ENCODE data around the gene ADGRD2.
"Not testable (repeated sequence)": the region's sequence is repeated elsewhere in the genome, so short reads cannot be mapped to it uniquely, and the experiment has no call there.

Gene ADGRD2

GRCh38 chr9:124450241-124450924, at the start of gene ADGRD2:
Gene ADGRD2, plus strand, starts transcription at chr9:124450451. Its CDS starts 1,216 bp downstream, at chr9:124451667.
- DNase-seq, result no peak

- DNase-seq, result no peak
These were observed 47.0 kb upstream of the ADGRD2 start for GRCh38 chr9:124403246-124403645.

- no peak for DNase-seq
These were observed 40.8 kb upstream of the ADGRD2 start for GRCh38 chr9:124409410-124409809.

- no peak for DNase-seq
These were observed 39.8 kb upstream of the ADGRD2 start for GRCh38 chr9:124410321-124410913.

DNA sequence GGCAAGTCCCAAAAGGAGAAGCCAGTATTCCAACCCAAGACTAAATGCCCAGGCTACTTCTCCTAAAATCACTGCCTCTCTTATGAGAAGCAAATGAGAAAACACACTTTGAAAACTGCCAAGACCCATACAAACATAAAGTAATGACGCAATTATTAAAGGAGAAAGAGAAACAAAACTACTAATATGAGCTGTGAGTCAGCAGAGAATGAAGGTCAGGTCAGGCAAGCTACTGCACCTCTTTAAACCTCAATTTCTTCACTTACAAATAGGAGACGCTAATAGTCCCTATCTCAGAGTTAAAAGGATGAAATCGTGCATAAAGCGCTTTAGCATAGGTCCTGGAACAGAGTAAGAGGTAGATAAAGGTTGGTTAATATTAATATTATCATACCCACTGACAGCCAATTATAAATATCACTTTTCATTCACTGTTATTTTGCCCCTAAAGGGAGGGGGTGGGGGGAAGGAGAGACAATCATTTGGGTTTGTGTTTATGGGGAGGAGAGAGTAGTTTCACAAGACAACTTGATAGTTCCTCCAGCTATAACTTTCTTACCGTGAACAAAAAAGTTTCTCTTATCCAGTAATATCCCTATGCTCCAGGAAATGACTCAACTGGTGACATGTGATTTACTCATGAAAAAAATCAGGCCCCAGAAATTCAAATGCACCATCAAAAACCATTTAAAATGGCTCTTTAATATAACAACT, 38.6 kb upstream of the ADGRD2 start:
- DNase-seq, result no peak

DNA sequence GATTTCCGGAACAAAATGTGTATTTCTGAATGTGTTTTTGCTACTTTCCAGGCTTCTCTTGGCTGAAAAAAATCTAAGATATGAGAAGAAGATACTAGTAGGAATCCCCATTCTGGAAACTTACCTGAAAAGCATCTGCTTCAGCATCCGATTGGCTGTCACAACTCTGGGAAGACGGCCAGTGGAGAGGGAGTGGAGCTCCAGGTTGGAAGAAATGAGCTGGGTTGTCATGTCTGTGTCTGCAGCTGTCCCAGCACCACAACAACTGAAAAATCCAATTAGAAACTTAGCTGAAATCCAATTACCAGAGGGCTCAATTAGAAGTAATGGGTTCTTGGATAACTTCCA, 38.0 kb upstream of the ADGRD2 start:
- no peak for DNase-seq

DNA sequence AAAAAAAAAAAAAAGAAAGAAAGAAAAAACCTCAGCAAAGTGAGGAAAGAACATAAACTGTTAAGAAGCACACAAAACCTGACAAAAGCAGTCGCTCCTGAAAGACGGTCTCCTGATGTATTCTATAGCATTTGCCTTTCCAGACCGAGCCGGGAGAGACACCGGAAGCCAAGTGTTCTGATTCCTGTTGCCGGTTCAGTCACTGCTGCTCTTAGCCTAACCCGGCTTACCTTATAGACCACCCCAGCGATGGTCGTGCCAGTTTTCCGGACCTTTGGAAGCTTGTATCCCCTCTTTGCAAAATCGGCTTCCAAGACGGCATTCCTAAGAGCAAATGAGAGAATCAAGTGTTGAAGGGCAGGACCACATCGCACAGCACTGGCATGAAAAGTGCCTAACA, 35.6 kb upstream of the ADGRD2 start:
- DNase-seq, result no peak

GRCh38 chr9:124415102-124415851, 35.0 kb upstream of the ADGRD2 start, which contains the start of gene PSMB7:
Gene PSMB7, minus strand, starts transcription at chr9:124415442. Its CDS starts 17 bp downstream, at chr9:124415425.
- DNase-seq, result peak; percentile 96 to 97

DNA sequence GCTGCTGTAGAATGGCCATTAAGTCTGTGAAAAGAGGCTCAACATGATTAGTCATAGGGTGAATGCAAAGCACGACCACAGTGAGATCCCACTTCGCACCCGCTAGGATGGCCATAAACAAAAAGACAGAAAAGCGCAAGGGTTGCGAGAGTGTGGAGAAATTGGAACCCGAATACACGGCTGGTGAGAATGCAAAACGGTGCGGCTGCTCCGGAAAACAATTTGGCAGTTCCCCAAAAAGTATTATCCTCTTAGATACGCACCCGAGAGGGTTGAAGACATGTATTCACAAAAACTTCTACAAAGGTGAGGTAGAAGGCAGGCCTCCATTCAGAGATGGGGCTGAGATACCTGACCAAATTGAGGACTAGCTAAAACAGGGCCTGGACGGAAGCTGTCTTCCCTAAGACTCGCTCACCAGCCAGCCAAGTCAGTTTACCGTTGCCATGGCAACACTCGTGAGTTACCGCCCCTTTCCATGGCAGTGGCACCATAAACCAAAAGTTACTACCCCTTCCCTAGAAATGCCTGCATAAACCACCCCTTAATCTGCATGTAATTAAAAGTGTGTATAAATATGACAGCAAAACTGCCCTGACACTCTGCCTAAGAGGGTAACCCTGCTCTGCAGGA, 34.3 kb upstream of the ADGRD2 start:
- no peak for DNase-seq

DNA sequence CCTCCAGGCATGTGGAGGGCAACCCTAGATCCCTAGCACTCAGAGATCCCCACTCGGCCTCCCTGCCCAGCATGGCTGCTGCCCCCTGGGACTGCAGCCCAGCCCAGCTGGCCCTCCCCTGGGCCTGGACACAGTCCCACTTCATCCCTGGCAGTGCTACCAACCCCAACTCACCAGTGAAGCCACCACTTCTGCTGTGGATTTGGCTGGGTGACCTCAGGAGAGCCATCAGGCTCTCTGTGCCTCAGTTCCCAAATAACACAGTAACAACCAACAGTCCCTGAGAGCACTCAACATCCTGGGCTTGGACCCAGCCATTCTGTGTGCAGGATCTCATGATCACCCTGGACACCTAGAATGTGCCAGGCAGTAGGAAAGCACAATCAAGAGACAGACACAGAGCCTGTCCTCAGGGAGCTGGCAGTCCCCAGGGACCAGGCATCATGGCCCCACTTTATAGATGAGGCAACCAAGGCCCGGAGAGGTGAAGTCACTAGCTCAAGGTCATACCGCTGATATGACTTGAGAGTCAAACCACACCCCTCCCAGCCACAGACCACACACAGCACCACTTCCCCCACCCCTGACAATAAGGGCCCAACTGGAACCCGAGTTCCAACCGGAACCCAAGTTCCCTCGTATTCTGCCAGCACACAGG, 30.3 kb upstream of the ADGRD2 start:
- DNase-seq, result no peak

GRCh38 chr9:124420991-124421543, 29.2 kb upstream of the ADGRD2 start:
- no peak for DNase-seq

DNA sequence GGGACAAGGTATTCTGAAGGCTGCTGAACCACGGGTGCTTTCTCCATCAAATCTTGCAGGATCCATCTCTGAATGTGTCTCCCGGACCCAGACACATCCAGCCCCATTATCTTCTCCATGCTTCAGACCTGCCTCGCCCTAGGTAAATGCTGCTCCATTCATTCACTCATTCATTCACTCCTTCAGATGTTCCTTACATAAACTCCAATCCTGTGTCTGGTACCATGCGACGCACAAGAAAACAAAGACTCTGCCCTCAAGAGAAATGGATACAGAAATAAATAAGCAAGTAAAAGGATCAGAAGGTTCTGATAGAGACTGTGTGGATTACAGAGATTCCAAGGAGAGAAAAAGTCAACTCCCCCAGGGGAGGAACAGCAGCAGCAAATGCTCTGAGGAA, 27.1 kb upstream of the ADGRD2 start:
- no peak for DNase-seq

- no peak for DNase-seq
These were observed 26.7 kb upstream of the ADGRD2 start for GRCh38 chr9:124423591-124423990.

DNA sequence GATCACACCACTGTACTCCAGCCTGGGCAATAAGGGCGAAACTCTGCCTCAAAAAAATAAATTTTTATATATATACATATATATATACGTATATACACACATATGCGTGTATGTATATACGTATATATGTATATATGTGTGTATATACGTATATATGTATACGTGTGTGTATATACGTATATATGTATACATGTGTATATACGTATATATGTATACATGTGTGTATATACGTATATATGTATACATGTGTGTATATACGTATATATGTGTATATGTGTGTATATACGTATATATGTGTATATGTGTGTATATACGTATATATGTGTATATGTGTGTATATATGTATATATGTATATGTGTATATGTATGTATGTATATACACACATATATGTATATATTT, 24.5 kb upstream of the ADGRD2 start:
- DNase-seq, result not testable (repeated sequence)

DNA sequence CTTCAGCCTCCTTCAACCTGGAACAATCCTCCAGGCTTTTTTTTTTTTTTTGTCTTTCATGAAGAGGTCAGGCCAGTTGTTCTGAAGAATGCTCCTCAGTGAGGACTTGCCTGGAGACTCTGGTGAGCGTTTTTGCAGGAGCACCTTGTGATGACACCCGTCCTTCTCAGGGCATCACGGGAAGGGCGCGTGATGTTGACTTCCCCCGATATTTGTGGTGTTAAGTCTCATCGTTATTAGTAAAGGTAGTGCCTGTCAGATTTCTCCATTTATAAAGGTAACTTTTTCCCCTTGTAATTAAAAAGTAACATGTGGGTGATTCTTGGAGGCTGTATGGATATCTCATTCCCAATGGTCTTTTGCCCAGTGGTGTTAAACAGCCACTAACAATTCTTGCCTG, 23.9 kb upstream of the ADGRD2 start:
- no peak for DNase-seq

DNA sequence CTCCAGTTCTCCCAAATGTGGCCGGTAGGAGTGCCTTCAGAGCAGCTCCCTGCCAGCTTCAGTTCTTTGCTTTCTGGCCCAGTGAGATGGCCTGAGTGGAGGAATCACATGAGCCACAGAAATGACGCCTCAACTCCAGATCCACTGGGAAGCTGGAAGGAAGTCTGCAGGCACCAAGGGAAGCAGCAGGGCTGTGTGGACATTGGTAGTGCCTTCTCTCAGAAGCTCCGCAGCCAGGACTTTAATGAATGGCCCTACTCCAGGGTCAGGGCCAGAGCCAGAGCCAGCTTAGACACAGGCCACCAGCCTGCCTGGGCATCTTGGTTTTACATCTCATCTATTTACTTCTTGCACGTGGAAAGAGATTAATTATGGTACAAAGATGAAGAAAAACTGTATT, 23.0 kb upstream of the ADGRD2 start:
- no peak for DNase-seq

- no peak for DNase-seq
These were observed 21.3 kb upstream of the ADGRD2 start for GRCh38 chr9:124428751-124429529.

DNA sequence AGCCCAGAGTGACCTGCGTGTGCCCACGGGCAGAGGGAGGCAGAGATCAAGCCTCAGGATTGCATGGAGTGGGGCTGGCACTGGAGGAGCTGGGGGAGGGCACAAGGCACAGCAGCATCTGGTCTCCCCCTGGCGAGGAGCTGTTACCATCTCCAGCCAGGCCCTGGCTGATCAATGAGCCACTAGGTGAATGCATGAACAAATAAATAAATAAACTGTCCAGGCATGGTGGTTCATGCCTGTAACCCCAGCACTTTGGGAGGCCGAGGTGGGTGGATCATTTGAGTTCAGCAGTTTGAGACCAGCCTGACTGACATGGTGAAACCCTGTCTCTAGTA, 20.8 kb upstream of the ADGRD2 start:
- DNase-seq, result no peak

- no peak for DNase-seq
These were observed 13.9 kb upstream of the ADGRD2 start for GRCh38 chr9:124436320-124436719.

GRCh38 chr9:124437086-124437485, 13.2 kb upstream of the ADGRD2 start:
- DNase-seq, result no peak

- DNase-seq, result no peak
These were observed 12.2 kb upstream of the ADGRD2 start for GRCh38 chr9:124438091-124438490.
